MM.1S (cell line): ENCODE results near the gene DENND5A.

Experiments
- CTCF ChIP-seq: fragments of 300-600 bp; sonication (generic); IDR thresholded peaks from 2 replicates; pipeline ENCODE4 v1.5.1; 2016; ENCODE audit warnings: antibody characterized with exemption, low read length, mixed read lengths
- EZH2 ChIP-seq: fragments of 300-600 bp; sonication (generic); optimal IDR thresholded peaks from 2 replicates; pipeline ENCODE3; 2017; ENCODE audit warnings: low read depth, mild to moderate bottlenecking, antibody characterized with exemption, low read length, mixed read lengths
- EZH2phosphoT487 ChIP-seq: fragments of 300-600 bp; sonication (generic); IDR thresholded peaks from 2 replicates; pipeline ENCODE4 v1.6.1; 2018; ENCODE audit warnings: antibody characterized with exemption, low read length

DNA sequence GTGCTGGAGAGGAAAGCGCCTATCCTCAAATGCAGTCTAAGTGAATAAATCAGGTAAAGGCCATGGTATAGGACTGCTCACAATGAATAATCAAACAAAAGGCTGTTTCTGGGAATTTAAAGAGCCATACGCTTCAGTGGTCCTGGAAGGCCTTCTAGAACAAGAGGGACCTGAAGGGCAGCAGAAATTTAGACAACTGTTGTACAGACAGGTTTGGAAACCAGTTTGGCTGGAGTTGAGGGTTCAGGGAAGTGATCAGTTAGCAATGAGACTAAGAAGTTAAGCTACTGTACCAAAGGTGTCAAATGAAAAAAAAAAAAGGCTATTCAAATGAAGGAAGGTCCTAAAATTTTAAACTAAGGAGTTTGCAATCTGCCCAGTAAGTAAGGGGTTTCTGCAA, 117.1 kb downstream of the DENND5A start:
- TF ChIP-seq CTCF = no peak
- TF ChIP-seq EZH2phosphoT487 = no peak
- no peak for TF ChIP-seq EZH2
